Esophagus squamous epithelium (tissue), 5 donors: ENCODE data around the gene CTTNBP2NL. TPM values are rescaled to one million over a fixed set of nuclear protein-coding genes. Genes with fewer than 3 reads are reported as not detected.

ENCODE experiments used
- DNase-seq: peaks from one replicate; lab custom pipeline; 2025; lab: John Stamatoyannopoulos, UW
- H3K27ac ChIP-seq, 4 donors: fragments of 200-600 bp; sonication (generic); one replicate each; pipeline ENCODE4 v1.5.1; 2016 to 2019; ENCODE audit warnings: mild to moderate bottlenecking in 1 of 4
- H3K27me3 ChIP-seq, 4 donors: fragments of 200-600 bp; sonication (generic); 1 replicate in 3 of 4; 2 replicates in 1 of 4; pipeline versions ENCODE4 v1.5.1 to v1.6.0; 2017 to 2021; ENCODE audit warnings: antibody characterized with exemption in 1 of 4
- H3K36me3 ChIP-seq, 3 donors: fragments of 200-600 bp; sonication (generic); one replicate each; pipeline ENCODE4 v1.5.1; 2016 to 2019
- H3K4me1 ChIP-seq, 3 donors: fragments of 200-600 bp; sonication (generic); one replicate each; pipeline ENCODE4 v1.5.1; 2017 to 2019
- H3K4me3 ChIP-seq, 4 donors: fragments of 200-600 bp; sonication (generic); 1 replicate in 3 of 4; 2 replicates in 1 of 4; pipeline ENCODE4 v1.5.1; 2016 to 2019; ENCODE audit warnings: mild to moderate bottlenecking in 2 of 4, moderate library complexity in 1 of 4
- H3K9me3 ChIP-seq, 3 donors: fragments of 200-600 bp; sonication (generic); one replicate each; pipeline ENCODE4 v1.5.1; 2016 to 2019
- POLR2A ChIP-seq, 4 donors: fragments of 450-650 bp; IDR thresholded peaks; one replicate each; pipeline ENCODE4 v1.6.1; 2017; ENCODE audit warnings: antibody characterized with exemption in 4 of 4, mild to moderate bottlenecking in 4 of 4, moderate library complexity in 3 of 4
- WGBS, 2 donors: methylation state at CpG; one replicate each; pipeline ENCODE4 v1.1.5; 2018; 5-methylcytosine and 5-hydroxymethylcytosine counted together
- intact Hi-C: fragments of 100-400 bp; cut with DNase I; formaldehyde crosslinking; loops from one replicate; pipeline ENCODE4 v1.15.0; 2022
- total RNA-seq, 4 donors: library from RNA; depleted of rRNA; stranded (reverse); fragments of >200 nt; gene quantifications; one replicate each; pipeline ENCODE4 v1.1.0, GENCODE V29; 2016
- TF ChIP-seq, protein P1 (sequence below), 6 experiments: fragments of 450-650 bp in 4 of 6; fragments of 200-600 bp in 2 of 6; sonication (generic) in 2 of 6; IDR thresholded peaks; one replicate each; pipeline ENCODE4 v1.5.1; 2016 to 2019; ENCODE audit warnings: antibody characterized with exemption in 6 of 6, mild to moderate bottlenecking in 4 of 6, moderate library complexity in 4 of 6
- donor health status: DM: yes; HTN: yes; CAD: no.

The CTTNBP2NL gene, protein sequence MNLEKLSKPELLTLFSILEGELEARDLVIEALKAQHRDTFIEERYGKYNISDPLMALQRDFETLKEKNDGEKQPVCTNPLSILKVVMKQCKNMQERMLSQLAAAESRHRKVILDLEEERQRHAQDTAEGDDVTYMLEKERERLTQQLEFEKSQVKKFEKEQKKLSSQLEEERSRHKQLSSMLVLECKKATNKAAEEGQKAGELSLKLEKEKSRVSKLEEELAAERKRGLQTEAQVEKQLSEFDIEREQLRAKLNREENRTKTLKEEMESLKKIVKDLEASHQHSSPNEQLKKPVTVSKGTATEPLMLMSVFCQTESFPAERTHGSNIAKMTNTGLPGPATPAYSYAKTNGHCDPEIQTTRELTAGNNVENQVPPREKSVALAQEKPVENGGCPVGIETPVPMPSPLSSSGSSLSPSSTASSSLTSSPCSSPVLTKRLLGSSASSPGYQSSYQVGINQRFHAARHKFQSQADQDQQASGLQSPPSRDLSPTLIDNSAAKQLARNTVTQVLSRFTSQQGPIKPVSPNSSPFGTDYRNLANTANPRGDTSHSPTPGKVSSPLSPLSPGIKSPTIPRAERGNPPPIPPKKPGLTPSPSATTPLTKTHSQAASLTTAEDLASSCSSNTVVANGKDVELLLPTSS
- total RNA-seq = 10 to 100 TPM; 19.6 to 26.3 (median 22.8) TPM

DNA sequence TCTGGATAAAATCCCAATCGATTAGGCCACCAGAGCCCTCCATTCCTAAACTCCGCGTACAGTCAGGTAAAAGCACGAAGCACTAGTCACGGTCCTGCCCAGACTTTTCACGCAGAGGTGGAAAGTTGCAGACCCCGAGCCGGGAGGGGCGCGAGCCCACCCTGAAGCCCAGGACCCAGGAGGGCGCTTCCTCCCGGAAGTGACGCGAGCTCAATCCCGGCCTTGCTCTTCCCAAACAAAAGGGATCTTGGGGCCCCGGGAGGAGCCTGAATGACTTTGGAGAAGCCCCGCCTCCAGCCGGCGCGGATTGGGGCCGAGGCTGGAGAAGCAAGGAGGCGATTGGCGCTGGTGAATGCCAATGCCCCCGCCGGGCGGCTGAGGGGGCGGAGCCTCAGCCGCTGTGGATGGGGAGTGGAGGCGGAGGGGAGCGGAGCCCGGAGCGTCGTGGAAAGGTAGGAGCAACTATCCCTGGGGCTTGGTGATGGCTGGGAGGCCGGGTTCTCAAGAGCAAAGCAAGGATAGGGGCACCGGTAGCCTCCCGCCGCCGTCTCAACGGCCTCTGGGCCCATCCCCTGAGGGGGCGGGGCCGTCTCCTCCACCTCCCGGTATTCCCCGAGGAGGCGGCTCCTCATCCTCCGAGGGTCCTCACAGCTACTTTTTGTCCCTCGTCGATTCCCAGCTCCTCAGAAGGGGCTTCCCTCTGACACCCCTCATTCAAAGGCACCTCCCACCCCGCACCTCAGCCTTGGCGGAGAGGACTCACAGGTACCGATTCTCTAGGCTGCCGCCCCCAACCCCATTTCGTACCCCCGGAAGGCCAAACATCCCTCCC, at the start of gene CTTNBP2NL:
TSS of gene CTTNBP2NL (plus strand) at position 394 of the 832 bp plus-strand sequence. CDS start 19,952 bp downstream, outside the sequence.
- Histone ChIP-seq H3K4me3 (peak within 1 kb of the TSS; percentile 69 to 91 (median 89)), H3K27me3 (no peaks in the 10 kb centered on the region), H3K36me3 (no peaks in the 10 kb centered on the region), H3K9me3 (no peaks in the 10 kb centered on the region), H3K4me1 (peaks cover 31 to 90% (median 42%) of the 10 kb centered on the region in 3 donors), H3K27ac (peak within 1 kb of the TSS; percentile 91 to 98 (median 98))
- 0 to 1% methylated on average over 8 to 27 of the region's 53 CpGs for WGBS, 2 donors
- peak in 3 of 4 donors; percentile 14 to 79 (median 47) for TF ChIP-seq POLR2A (IDR thresholded peaks at IDR 0.05)
- TF ChIP-seq, protein P1, sequence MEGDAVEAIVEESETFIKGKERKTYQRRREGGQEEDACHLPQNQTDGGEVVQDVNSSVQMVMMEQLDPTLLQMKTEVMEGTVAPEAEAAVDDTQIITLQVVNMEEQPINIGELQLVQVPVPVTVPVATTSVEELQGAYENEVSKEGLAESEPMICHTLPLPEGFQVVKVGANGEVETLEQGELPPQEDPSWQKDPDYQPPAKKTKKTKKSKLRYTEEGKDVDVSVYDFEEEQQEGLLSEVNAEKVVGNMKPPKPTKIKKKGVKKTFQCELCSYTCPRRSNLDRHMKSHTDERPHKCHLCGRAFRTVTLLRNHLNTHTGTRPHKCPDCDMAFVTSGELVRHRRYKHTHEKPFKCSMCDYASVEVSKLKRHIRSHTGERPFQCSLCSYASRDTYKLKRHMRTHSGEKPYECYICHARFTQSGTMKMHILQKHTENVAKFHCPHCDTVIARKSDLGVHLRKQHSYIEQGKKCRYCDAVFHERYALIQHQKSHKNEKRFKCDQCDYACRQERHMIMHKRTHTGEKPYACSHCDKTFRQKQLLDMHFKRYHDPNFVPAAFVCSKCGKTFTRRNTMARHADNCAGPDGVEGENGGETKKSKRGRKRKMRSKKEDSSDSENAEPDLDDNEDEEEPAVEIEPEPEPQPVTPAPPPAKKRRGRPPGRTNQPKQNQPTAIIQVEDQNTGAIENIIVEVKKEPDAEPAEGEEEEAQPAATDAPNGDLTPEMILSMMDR (IDR thresholded peaks at IDR 0.05) = peak in 2 of 6 experiments; percentile 3 to 14
- DNase-seq = peak; percentile 57
- intact Hi-C loops = loop anchor here (5.0 kb wide), 1 partner anchor 221 kb away; the partner anchor contains the start of genes CAPZA1 and ST7L

DNA sequence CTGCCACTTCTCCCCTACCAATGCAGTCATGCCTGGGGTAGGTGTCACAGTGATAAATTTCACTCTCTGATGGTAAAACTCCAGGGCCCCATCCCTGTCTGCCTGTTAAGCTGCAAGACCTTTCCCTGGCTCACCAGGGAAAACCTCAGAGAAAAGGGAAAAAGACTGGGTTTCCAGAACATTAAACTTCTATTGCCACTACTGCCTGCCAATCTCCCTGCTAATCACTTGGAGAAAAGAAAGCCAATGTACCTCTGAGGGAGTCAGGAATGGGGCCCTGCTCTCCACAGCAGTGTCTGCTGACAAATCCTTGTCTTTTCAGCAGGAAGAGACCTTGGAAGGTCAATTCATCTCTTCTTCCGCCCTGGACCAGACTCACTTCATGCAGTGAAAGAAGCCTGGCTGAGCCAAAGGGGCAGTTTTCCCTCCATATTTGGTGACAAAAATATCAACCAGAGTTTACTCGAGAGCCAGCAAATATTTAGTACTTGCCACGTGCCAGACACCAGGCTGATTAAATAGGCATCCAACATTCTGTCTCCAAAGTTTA, 49.1 kb upstream of the CTTNBP2NL start:
- DNase-seq = no peak
- intact Hi-C loops = no loop called here
- peaks cover 0 to 4% (median 0%) of the 10 kb centered on the region in 4 donors for H3K27me3 ChIP-seq
- H3K4me1 ChIP-seq = peaks cover 0 to 2% (median 0%) of the 10 kb centered on the region in 3 donors
- peak overlapping the region; percentile 5 to 83 (median 65) for H3K27ac ChIP-seq
- WGBS, 2 donors = 49 to 76% methylated on average over 3 of the region's 3 CpGs
- H3K4me3 ChIP-seq = no peak overlapping the region
- TF ChIP-seq POLR2A (IDR thresholded peaks at IDR 0.05) = no peak
- TF ChIP-seq, protein P1 (IDR thresholded peaks at IDR 0.05) = no peak
- peaks cover 0 to 9% (median 6%) of the 10 kb centered on the region in 3 donors for H3K9me3 ChIP-seq
- no peaks in the 10 kb centered on the region for H3K36me3 ChIP-seq

DNA sequence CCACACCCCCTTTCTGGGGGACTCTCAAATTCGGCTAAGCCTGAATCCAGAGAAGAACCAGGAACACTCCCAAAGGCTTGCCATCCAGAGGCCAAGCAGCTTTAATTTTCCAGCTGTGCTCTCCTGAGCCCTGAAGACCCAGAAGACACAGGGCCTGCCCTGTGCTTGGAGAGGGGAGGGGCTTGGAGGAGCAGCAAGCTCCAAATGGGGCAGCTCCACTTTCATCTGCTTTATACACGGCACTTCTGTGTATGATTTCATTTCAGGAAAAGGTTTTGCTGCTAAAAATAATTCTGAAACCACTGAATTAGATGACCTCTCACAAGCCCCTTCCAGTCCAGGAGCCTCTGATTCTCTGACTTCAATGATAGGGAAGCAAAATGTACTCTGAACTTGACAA, 39.2 kb upstream of the CTTNBP2NL start:
- TF ChIP-seq POLR2A (IDR thresholded peaks at IDR 0.05) = no peak
- TF ChIP-seq, protein P1 (IDR thresholded peaks at IDR 0.05) = no peak
- Histone ChIP-seq H3K9me3 (no peaks in the 10 kb centered on the region), H3K27ac (peak overlapping the region in 3 of 4 donors; percentile 21 to 43 (median 41)), H3K4me3 (no peak overlapping the region), H3K36me3 (no peaks in the 10 kb centered on the region), H3K27me3 (peaks cover 0 to 5% (median 0%) of the 10 kb centered on the region in 4 donors), H3K4me1 (peaks cover 15 to 46% (median 21%) of the 10 kb centered on the region in 3 donors)
- 23 to 54% methylated on average over 1 to 2 of the region's 2 CpGs for WGBS, 2 donors
- intact Hi-C loops = no loop called here
- no peak for DNase-seq

DNA sequence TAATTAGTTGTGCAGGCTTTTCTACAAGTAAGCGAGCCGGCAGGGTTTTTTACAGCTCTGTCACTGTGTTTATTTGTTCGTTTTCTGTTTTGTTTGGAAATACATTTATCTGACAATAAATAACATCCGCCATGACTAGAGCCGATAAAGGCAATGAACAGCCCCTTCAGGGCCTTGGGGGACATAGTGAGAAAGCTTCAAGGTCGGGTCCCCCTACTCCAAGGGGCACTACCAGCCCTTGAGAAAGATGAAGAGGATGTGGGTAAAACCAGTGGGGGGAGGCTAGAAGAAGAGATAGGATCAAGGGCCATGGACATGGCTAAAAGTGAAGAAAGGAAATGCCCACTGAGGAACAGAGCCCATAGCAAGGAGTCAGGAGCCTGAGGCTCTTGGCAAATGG, 38.5 kb upstream of the CTTNBP2NL start:
- Histone ChIP-seq H3K27me3 (peaks cover 0 to 5% (median 0%) of the 10 kb centered on the region in 4 donors), H3K9me3 (no peaks in the 10 kb centered on the region), H3K36me3 (no peaks in the 10 kb centered on the region), H3K27ac (peak overlapping the region in 3 of 4 donors; percentile 3 to 45 (median 43)), H3K4me1 (peaks cover 15 to 46% (median 21%) of the 10 kb centered on the region in 3 donors), H3K4me3 (no peak overlapping the region)
- TF ChIP-seq POLR2A (IDR thresholded peaks at IDR 0.05) = no peak
- TF ChIP-seq, protein P1 (IDR thresholded peaks at IDR 0.05) = no peak
- no peak for DNase-seq
- intact Hi-C loops = no loop called here
- 75 to 81% methylated on average over 6 of the region's 6 CpGs for WGBS, 2 donors
